ENCODE results near the gene GJC1.

GRCh38 chr17:44879376-44879775 lies 49.3 kb upstream of the GJC1 start:
- TF ChIP-seq CTCF (conservative IDR thresholded peaks at IDR 0.05 in 1 of 2, IDR thresholded peaks at IDR 0.05 in 1 of 2; ENCODE audit: extremely low read depth in 1 of 2, insufficient read depth in 1 of 2, low read depth in 1 of 2, low read length in 2 of 2) (no peak), EZH2 (IDR thresholded peaks at IDR 0.05; ENCODE audit: borderline replicate concordance, low read length) (no peak)
